ENCODE measurements around the gene SEMA6D. TPM values are rescaled to one million over a fixed set of nuclear protein-coding genes. Genes with fewer than 3 reads are reported as not detected.

SEMA6D gene
- total RNA-seq, 1 experiment from 2014 or later = 0.65 TPM

- CTCF ChIA-PET = interaction anchor here (0.6 to 1.1 kb wide), 4 partner anchors 8 to 360 kb away, joined by 3 to 5 read pairs (median 3); partner anchors contain the start of gene SEMA6D
- intact Hi-C loops (cut with micrococcal nuclease) = no loop called here
- no TSS peak for BruUV-seq (replicated peaks)
- Mint-ChIP-seq H3K4me3 (ENCODE audit: unreplicated experiment) (no peak overlapping the region), H3K27me3 (ENCODE audit: insufficient read depth, unreplicated experiment) (no peaks in the 10 kb centered on the region), H3K4me1 (ENCODE audit: insufficient read depth, unreplicated experiment) (no peaks in the 10 kb centered on the region), H3K9me3 (ENCODE audit: unreplicated experiment) (no peaks in the 10 kb centered on the region), H3K36me3 (ENCODE audit: insufficient read depth, unreplicated experiment) (no peaks in the 10 kb centered on the region), H3K27ac (ENCODE audit: low read depth, unreplicated experiment) (no peak overlapping the region)
- no peak for DNase-seq (ENCODE audit: unreplicated experiment)
- POLR2A ChIA-PET = no interaction called here
- TF ChIP-seq CTCF (IDR thresholded peaks at IDR 0.05; ENCODE audit: unreplicated experiment) = no peak
Observed at GRCh38 chr15:47726399-47726823, 9.1 kb downstream of the SEMA6D start.

- BruUV-seq (replicated peaks) = no TSS peak
- CTCF ChIA-PET = interaction anchor here (0.7 to 1.0 kb wide), 2 partner anchors 10 to 524 kb away, joined by 4 to 5 read pairs; partner anchors contain the start of gene SEMA6D
- H3K27me3 Mint-ChIP-seq (ENCODE audit: insufficient read depth, unreplicated experiment) = no peaks in the 10 kb centered on the region
- POLR2A ChIA-PET = no interaction called here
- no peak overlapping the region for H3K4me3 Mint-ChIP-seq (ENCODE audit: unreplicated experiment)
- intact Hi-C loops (cut with micrococcal nuclease) = no loop called here
- H3K4me1 Mint-ChIP-seq (ENCODE audit: insufficient read depth, unreplicated experiment) = no peaks in the 10 kb centered on the region
- no peak overlapping the region for H3K27ac Mint-ChIP-seq (ENCODE audit: low read depth, unreplicated experiment)
- H3K36me3 Mint-ChIP-seq (ENCODE audit: insufficient read depth, unreplicated experiment) = no peaks in the 10 kb centered on the region
- no peaks in the 10 kb centered on the region for H3K9me3 Mint-ChIP-seq (ENCODE audit: unreplicated experiment)
- DNase-seq (ENCODE audit: unreplicated experiment) = no peak
- TF ChIP-seq CTCF (IDR thresholded peaks at IDR 0.05; ENCODE audit: unreplicated experiment) = no peak
Observed at GRCh38 chr15:47727137-47727536, 9.8 kb downstream of the SEMA6D start.

- no peak for TF ChIP-seq CTCF (IDR thresholded peaks at IDR 0.05; ENCODE audit: unreplicated experiment)
- ChIA-PET CTCF (interaction anchor here (0.6 to 0.7 kb wide), 2 partner anchors 167 to 523 kb away, joined by 3 to 4 read pairs; no protein-coding TSS in a partner anchor), POLR2A (interaction anchor here (0.7 to 1.1 kb wide), 2 partner anchors 10 to 85 kb away, joined by 3 to 4 read pairs; no protein-coding TSS in a partner anchor)
- no peaks in the 10 kb centered on the region for H3K27me3 Mint-ChIP-seq (ENCODE audit: insufficient read depth, unreplicated experiment)
- H3K36me3 Mint-ChIP-seq (ENCODE audit: insufficient read depth, unreplicated experiment) = no peaks in the 10 kb centered on the region
- no TSS peak for BruUV-seq (replicated peaks)
- H3K4me1 Mint-ChIP-seq (ENCODE audit: insufficient read depth, unreplicated experiment) = no peaks in the 10 kb centered on the region
- H3K9me3 Mint-ChIP-seq (ENCODE audit: unreplicated experiment) = no peaks in the 10 kb centered on the region
- no peak overlapping the region for H3K27ac Mint-ChIP-seq (ENCODE audit: low read depth, unreplicated experiment)
- no peak overlapping the region for H3K4me3 Mint-ChIP-seq (ENCODE audit: unreplicated experiment)
- intact Hi-C loops (cut with micrococcal nuclease) = no loop called here
- no peak for DNase-seq (ENCODE audit: unreplicated experiment)
Observed at GRCh38 chr15:47727676-47728075, 10.4 kb downstream of the SEMA6D start.

GRCh38 chr15:47728426-47728825, 11.1 kb downstream of the SEMA6D start:
- no peak overlapping the region for H3K27ac Mint-ChIP-seq (ENCODE audit: low read depth, unreplicated experiment)
- BruUV-seq (replicated peaks) = no TSS peak
- intact Hi-C loops (cut with micrococcal nuclease) = no loop called here
- H3K9me3 Mint-ChIP-seq (ENCODE audit: unreplicated experiment) = no peaks in the 10 kb centered on the region
- no peaks in the 10 kb centered on the region for H3K4me1 Mint-ChIP-seq (ENCODE audit: insufficient read depth, unreplicated experiment)
- DNase-seq (ENCODE audit: unreplicated experiment) = no peak
- H3K4me3 Mint-ChIP-seq (ENCODE audit: unreplicated experiment) = no peak overlapping the region
- ChIA-PET CTCF (no interaction called here), POLR2A (interaction anchor here (1.1 kb wide), 1 partner anchor 9 kb away, joined by 4 read pairs; no protein-coding TSS in a partner anchor)
- no peaks in the 10 kb centered on the region for H3K27me3 Mint-ChIP-seq (ENCODE audit: insufficient read depth, unreplicated experiment)
- no peaks in the 10 kb centered on the region for H3K36me3 Mint-ChIP-seq (ENCODE audit: insufficient read depth, unreplicated experiment)
- no peak for TF ChIP-seq CTCF (IDR thresholded peaks at IDR 0.05; ENCODE audit: unreplicated experiment)
